GM12872 (cell line): Measurements from ENCODE around the gene RARB.

Experiments used
- TF ChIP-seq, protein P1 (sequence below): IDR thresholded peaks from 3 replicates; pipeline ENCODE4 v1.5.1; 2011; ENCODE audit warnings: low read depth, mild to moderate bottlenecking, low read length, moderate library complexity; ENCODE audit not compliant: insufficient read depth

RARB gene

DNA sequence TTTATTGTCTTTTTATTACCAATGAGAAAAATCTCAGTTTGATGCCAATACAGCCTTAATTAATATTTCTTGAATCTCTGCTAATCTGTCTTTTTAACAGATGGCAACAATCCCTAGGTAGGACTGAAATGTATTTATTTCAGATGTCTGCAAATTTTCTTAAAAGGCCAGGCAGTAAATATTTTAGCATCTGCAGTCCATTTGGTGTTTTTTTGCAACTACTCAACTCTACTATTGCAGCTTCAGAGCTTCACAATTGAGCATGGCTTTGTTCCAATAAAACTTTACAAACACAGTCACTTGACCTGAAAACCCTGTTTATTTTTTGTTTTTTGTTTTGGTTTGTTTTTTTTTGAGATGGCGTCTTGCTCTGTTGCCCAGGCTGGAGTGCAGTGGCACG lies 82.7 kb downstream of the RARB start:
- TF ChIP-seq, protein P1, sequence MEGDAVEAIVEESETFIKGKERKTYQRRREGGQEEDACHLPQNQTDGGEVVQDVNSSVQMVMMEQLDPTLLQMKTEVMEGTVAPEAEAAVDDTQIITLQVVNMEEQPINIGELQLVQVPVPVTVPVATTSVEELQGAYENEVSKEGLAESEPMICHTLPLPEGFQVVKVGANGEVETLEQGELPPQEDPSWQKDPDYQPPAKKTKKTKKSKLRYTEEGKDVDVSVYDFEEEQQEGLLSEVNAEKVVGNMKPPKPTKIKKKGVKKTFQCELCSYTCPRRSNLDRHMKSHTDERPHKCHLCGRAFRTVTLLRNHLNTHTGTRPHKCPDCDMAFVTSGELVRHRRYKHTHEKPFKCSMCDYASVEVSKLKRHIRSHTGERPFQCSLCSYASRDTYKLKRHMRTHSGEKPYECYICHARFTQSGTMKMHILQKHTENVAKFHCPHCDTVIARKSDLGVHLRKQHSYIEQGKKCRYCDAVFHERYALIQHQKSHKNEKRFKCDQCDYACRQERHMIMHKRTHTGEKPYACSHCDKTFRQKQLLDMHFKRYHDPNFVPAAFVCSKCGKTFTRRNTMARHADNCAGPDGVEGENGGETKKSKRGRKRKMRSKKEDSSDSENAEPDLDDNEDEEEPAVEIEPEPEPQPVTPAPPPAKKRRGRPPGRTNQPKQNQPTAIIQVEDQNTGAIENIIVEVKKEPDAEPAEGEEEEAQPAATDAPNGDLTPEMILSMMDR: no peak

DNA sequence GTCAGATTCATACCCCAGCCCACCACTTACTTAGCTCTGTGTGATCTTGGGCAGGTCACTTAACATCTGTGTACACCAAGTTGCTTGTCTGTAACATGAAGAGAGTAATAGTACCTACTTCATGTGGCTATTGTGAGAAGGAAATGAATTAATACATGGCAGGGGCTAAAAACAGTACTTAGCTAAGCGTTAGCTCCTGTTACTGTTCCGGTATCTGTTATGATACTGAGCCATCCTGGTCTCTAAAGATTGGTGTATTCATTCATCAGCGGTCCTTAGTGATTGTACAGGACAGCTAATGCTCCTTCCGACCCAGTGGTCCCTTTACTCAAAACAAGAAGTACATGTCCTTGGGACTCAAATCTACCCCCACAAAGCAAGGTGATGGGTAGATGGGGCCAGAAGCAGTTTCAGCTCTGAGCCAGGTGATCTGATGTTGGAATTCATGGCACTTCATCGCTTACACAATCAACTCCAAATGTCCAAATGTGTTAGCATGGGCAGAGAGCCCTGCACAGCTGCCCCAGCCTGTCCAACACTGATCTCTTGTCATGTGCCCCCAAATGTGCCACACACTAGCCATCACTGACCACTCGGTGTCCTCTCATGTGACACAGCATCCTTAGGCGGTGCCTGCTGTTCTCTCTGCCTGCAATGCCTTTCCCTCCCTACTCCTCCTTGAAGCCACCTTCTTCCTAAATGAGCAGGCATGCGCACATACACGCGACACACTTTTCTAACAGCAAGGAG lies 84.1 kb downstream of the RARB start:
- TF ChIP-seq, protein P1: no peak

DNA sequence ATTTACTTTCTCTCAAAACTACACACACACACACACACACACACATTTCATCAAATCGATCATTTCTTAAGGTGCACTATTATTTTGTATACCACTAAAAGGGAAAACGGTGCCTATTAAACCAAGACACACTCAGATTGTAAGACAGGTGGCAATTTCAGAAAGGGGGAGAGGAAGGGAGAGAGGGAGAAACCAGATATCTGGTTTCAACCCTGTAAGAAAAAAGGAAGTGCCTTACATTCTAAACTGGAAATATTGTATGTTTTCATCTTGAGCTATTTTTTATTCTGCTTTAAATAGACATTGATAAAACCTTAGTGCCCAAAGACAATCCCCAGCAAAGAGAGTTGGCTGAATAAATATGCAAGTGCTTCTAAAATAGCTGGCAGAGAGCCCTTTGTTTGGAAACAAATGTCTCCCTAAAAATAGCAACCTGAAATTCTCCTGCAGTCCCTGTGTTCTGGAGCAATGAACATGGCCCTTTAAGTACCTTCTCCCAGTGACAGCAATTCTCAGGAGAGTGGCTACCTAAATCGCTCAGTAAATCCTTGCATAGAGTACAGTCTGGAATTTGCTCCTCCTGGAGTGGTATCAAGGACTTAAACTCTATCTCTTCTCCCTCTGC lies 85.7 kb downstream of the RARB start:
- TF ChIP-seq, protein P1: no peak

DNA sequence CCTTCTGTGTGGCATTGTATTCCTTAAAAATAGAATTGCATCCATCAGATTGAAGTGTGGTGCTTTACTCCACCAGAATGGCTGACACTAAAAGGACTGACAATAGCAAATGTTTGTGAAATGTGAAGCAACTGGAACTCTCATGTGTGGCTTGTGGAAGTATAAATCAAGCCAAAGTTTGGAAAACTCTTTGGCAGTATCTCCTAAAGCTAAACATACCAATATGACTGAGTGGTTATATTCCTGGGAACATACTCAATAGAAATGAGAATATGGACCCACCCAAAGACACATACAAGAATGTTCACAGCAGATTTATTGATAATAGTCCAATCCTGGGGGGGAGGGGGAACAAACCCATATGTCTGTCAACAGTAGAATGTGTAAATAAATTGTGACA lies 87.1 kb downstream of the RARB start:
- TF ChIP-seq, protein P1: no peak

DNA sequence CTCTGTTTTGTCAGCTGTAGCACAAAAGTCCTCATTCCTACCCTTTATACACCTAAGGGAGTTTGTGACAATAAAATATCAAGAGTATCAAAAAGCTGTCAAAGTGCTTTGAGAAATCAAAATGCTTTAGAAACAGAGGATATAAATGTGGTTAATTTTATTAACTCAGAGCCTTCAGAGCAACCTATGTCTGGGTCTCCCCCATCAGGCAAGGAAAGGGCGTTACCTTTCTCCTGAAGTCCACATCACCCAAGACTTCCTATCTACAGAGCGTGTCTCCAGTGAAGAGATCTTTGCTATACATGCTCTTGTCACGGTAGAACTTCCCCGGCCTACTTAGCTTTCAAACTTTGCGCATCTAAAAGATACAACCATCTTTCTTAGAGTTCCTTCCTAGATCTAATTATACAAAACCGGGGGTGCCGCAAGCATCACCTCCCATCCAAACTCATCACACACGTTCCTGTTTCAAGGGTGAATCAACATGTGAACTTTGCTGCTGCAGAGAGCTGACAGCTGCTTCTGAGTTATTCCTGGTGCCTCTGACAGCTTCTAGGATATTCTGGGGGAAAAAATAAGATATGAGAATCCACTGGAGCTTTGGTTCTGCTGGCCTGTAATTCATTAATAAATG lies 93.0 kb downstream of the RARB start:
- TF ChIP-seq, protein P1: no peak

DNA sequence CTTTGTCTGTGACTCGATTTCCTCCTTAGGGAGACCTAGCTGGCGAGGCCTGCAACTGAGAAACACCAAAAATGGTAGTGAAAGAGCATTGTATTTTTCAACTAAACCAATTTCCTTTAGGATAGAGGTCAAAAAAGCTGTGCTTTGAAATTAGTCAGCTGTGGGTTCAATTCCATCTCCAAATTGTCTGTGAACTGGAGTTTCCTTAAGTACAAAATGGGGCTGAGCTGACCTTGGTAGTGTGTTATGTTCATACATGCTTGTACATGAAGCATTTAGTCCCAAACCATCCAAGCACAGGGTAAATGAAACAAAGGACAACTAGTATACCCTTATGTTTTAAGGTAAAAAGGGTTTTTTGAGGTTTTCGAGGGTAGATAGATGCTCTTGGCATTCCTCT lies 99.3 kb downstream of the RARB start:
- TF ChIP-seq, protein P1: no peak

DNA sequence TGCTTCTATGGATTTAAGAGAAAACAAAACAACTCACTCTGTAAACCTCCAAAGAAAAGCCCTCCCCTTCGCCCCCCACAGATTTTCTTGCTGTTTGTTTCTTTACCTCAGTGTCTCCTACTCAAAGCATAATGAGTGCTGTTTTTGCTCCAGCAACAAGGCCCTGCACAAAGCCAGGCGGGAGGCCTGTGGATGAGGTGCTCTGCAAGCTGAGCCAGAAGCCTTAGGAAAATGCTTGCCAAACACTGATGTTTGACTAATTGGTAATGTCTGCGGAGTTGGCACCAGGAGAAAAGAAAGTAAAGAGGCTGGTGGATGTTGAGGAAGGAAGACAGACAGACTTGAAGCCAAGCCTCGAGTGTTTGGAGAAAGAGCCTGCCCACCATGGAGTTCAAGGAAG lies 99.7 kb downstream of the RARB start:
- TF ChIP-seq, protein P1: no peak
